NCI-H1417 (cell line): ENCODE results near the gene ELAVL1.

Experiments
- DNase-seq, 3 experiments: peaks; one replicate each; lab custom pipeline; 2025; lab: John Stamatoyannopoulos, UW

Gene ELAVL1

DNA sequence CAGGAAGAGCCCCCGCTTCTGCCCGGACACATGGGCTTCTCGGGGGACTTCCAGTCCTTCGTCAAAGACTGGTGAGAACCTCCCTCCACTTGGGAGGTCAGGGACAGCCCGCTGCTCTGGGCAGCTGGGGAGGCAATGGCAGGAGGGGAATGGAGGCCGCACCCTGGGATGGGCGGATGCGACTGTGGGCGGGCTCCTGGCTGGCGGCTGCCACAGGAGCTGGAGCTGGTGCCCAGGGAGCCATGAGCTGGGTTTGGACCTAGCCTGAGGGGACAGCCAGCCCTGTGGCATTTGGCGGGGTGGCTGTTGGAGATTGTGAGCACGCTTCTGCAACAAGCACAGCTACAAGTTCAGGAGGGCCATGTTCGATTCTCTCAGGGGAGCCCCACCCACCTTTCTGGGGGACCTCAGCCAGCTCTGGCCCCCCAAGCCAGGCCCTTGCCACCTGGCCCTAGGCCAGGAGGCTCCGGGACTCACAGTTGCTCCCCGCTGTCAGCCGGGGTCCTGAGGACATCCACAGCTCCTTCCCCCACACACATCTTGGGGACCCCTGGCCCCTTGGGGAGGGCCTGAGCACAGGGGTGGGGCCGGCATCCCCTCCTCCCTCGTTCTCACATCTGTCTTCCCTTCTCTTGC, 93.8 kb downstream of the ELAVL1 start:
- no peak for DNase-seq

DNA sequence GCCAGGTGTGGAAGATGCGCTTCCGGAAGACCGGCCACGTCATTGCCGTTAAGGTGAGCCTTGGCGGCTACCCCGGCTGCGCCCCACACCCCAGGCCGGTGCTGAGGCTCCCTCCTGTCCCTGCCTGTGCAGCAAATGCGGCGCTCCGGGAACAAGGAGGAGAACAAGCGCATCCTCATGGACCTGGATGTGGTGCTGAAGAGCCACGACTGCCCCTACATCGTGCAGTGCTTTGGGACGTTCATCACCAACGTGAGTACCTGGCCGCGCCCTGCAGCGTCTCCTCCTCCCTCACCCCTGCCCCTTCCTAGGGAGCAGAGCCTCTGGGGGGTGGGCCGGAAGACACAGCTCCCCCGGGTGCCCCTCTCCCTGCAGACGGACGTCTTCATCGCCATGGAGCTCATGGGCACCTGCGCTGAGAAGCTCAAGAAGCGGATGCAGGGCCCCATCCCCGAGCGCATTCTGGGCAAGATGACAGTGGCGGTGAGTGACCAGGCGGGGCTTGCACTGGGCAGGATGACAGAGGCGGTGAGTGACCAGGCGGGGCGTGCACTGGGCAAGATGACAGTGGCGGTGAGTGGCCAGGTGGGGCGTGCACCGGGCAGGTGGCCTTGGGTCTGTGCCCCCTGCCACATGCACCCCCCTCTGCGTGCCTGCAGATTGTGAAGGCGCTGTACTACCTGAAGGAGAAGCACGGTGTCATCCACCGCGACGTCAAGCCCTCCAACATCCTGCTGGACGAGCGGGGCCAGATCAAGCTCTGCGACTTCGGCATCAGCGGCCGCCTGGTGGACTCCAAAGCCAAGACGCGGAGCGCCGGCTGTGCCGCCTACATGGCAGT, 94.9 kb downstream of the ELAVL1 start:
- no peak for DNase-seq

DNA sequence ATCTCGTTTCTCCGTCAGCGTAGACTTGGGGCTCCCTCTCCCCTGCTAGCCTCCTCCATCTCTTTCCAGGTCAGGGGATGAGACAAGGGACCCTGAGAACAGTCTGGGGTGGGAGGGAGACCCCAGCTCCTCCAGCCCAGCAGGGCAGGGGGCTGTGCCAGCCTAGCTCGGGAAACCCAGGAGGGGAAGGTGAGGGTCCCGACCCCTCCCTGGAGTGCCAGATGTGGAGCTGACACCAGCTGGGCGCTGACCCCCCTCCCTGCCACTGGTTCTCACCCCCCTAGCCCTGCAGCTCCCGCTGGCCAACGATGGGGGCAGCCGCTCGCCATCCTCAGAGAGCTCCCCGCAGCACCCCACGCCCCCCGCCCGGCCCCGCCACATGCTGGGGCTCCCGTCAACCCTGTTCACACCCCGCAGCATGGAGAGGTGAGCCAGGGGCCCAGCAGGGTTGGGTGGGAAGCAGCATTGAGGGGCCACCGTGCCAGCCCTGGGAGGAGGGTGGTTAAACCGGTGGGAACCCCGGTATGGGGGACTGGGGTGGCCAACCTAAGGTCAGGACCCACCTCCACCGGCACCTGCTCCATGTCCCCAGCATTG, 95.9 kb downstream of the ELAVL1 start:
- DNase-seq = no peak

DNA sequence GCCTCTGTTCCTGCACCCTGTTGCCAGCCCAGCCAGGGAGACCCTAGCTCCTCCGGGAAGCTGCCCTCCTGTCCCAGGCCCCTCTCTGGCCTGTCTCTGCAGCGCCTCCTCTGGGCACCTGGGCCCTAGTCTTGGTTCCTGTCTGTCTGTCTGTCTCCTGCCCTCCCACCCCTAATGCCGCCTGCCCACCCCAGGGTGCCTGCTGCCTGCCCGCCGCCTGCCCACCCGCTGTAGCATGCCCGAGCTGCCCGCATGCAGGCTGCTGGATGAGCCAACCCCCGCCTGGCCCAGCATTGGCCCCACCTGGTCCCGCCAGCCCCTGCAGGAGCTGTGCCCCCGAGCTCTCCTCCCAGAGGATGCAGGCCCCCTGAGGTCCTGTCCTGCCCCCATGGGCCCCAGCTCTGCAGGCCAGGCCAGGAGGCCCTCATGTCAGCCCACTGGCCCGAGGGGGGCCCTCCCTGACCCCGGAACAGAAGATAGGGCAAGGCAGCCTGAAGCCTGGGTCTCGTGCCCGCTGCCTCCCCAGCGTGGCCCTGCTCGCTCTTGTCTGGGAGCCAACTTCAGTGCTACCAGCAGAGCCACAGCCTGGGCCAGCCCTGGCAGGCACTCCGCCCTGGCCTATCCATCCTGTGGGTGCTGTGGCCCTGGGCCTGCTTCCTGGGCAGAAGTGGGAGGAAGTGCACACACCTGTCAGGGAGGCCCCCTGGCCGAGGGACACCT, 96.5 kb downstream of the ELAVL1 start:
- no peak for DNase-seq
